Ascending aorta (tissue), 2 donors: ENCODE results near the gene ZSWIM5. TPM values are rescaled to one million over a fixed set of nuclear protein-coding genes. Genes with fewer than 3 reads are reported as not detected.
"Not testable (repeated sequence)": the region's sequence is repeated elsewhere in the genome, so short reads cannot be mapped to it uniquely, and the experiment has no call there.

Experiments used
- DNase-seq, 2 donors: peaks; one replicate each; pipeline ENCODE4 v3.0.0-alpha.2; 2019; ENCODE audit warnings: low spot score in 2 of 2
- H3K27ac ChIP-seq, 2 donors: fragments of 200-600 bp; sonication (generic); one replicate each; pipeline ENCODE4 v1.5.1; 2016 to 2017; ENCODE audit warnings: mild to moderate bottlenecking in 1 of 2
- H3K27me3 ChIP-seq: fragments of 200-600 bp; sonication (generic); one replicate; pipeline ENCODE4 v1.5.1; 2017
- H3K36me3 ChIP-seq, 2 donors: fragments of 200-600 bp; sonication (generic); one replicate each; pipeline ENCODE4 v1.5.1; 2016
- H3K4me1 ChIP-seq, 2 donors: fragments of 200-600 bp; sonication (generic); one replicate each; pipeline ENCODE4 v1.5.1; 2016 to 2017; ENCODE audit warnings: mild to moderate bottlenecking in 1 of 2
- H3K4me3 ChIP-seq, 2 donors: fragments of 200-600 bp; sonication (generic); one replicate each; pipeline ENCODE4 v1.5.1; 2016 to 2017; ENCODE audit warnings: mild to moderate bottlenecking in 1 of 2
- H3K9me3 ChIP-seq, 2 donors: fragments of 200-600 bp; sonication (generic); one replicate each; pipeline ENCODE4 v1.5.1; 2016
- CTCF ChIP-seq, 3 experiments: fragments of 200-600 bp in 2 of 3; fragments of 450-650 bp in 1 of 3; sonication (generic) in 2 of 3; IDR thresholded peaks; one replicate each; pipeline ENCODE4 v1.5.1; 2016 to 2019; ENCODE audit warnings: antibody characterized with exemption in 3 of 3, mild to moderate bottlenecking in 1 of 3, moderate library complexity in 1 of 3
- intact Hi-C: fragments of 100-400 bp; cut with DNase I; formaldehyde crosslinking; loops from one replicate; pipeline ENCODE4 v1.15.1; 2023
- total RNA-seq: library from RNA; depleted of rRNA; stranded (reverse); fragments of >200 nt; gene quantifications from one replicate; pipeline ENCODE4 v1.1.0, GENCODE V29; 2016

The ZSWIM5 gene
- total RNA-seq, 1 donor from 2014 or later, result 1.2 TPM

- TF ChIP-seq CTCF (IDR thresholded peaks at IDR 0.05), result no peak
- Histone ChIP-seq H3K4me1 (no peaks in the 10 kb centered on the region), H3K27ac (no peak overlapping the region), H3K36me3 (no peaks in the 10 kb centered on the region), H3K9me3 (no peaks in the 10 kb centered on the region), H3K4me3 (no peak overlapping the region), H3K27me3 (no peaks in the 10 kb centered on the region)
- intact Hi-C loops, result no loop called here
- no peak for DNase-seq
Measured at GRCh38 chr1:45225598-45225997, 19.2 kb upstream of the ZSWIM5 start.

- intact Hi-C loops, result not testable (repeated sequence)
Measured at GRCh38 chr1:45223710-45224109, 17.3 kb upstream of the ZSWIM5 start.

GRCh38 chr1:45221716-45222115 lies 15.3 kb upstream of the ZSWIM5 start:
- H3K36me3 ChIP-seq, result no peaks in the 10 kb centered on the region
- DNase-seq, result no peak
- H3K4me3 ChIP-seq, result no peak overlapping the region
- no peak overlapping the region for H3K27ac ChIP-seq
- intact Hi-C loops, result no loop called here
- no peaks in the 10 kb centered on the region for H3K27me3 ChIP-seq
- TF ChIP-seq CTCF (IDR thresholded peaks at IDR 0.05), result no peak
- H3K4me1 ChIP-seq, result no peaks in the 10 kb centered on the region
- H3K9me3 ChIP-seq, result no peaks in the 10 kb centered on the region

More at GRCh38 chr1:45223710-45224109, 17.3 kb upstream of the ZSWIM5 start:
- H3K36me3 ChIP-seq, H3K27ac ChIP-seq, H3K27me3 ChIP-seq, H3K4me3 ChIP-seq, DNase-seq, H3K9me3 ChIP-seq, H3K4me1 ChIP-seq: not testable (repeated sequence)

GRCh38 chr1:45216861-45217260 lies 10.5 kb upstream of the ZSWIM5 start:
- intact Hi-C loops, result no loop called here
- DNase-seq, result no peak
- no peaks in the 10 kb centered on the region for H3K27me3 ChIP-seq
- no peak overlapping the region for H3K4me3 ChIP-seq
- no peak overlapping the region for H3K27ac ChIP-seq
- no peaks in the 10 kb centered on the region for H3K36me3 ChIP-seq
- TF ChIP-seq CTCF (IDR thresholded peaks at IDR 0.05), result no peak
- H3K9me3 ChIP-seq, result no peaks in the 10 kb centered on the region
- H3K4me1 ChIP-seq, result no peaks in the 10 kb centered on the region

- Histone ChIP-seq H3K27me3 (no peaks in the 10 kb centered on the region), H3K9me3 (no peaks in the 10 kb centered on the region), H3K27ac (no peak overlapping the region), H3K4me1 (no peaks in the 10 kb centered on the region), H3K4me3 (no peak overlapping the region), H3K36me3 (no peaks in the 10 kb centered on the region)
- no peak for DNase-seq
- intact Hi-C loops, result no loop called here
- no peak for TF ChIP-seq CTCF (IDR thresholded peaks at IDR 0.05)
Measured at GRCh38 chr1:45216200-45216541, 9.8 kb upstream of the ZSWIM5 start.

GRCh38 chr1:45215485-45216199 lies 9.2 kb upstream of the ZSWIM5 start:
- Histone ChIP-seq H3K27ac (no peak overlapping the region), H3K4me3 (no peak overlapping the region), H3K27me3 (no peaks in the 10 kb centered on the region), H3K9me3 (no peaks in the 10 kb centered on the region), H3K36me3 (no peaks in the 10 kb centered on the region), H3K4me1 (no peaks in the 10 kb centered on the region)
- intact Hi-C loops, result no loop called here
- no peak for DNase-seq
- TF ChIP-seq CTCF (IDR thresholded peaks at IDR 0.05), result no peak
